Uterus (tissue), 4 donors: ENCODE measurements around the gene POTEC. TPM values are rescaled to one million over a fixed set of nuclear protein-coding genes. Genes with fewer than 3 reads are reported as not detected.
"Not testable (repeated sequence)": the region's sequence is repeated elsewhere in the genome, so short reads cannot be mapped to it uniquely, and the experiment has no call there.

Experiments
- DNase-seq, 2 donors: peaks; one replicate each; pipeline ENCODE4 v3.0.0-alpha.2; 2019 to 2020
- H3K27ac ChIP-seq, 2 donors: fragments of 200-600 bp; sonication (generic); 1 replicate in 1 of 2; 2 replicates in 1 of 2; pipeline ENCODE4 v1.5.1; 2016 to 2018
- H3K27me3 ChIP-seq, 2 donors: fragments of 200-600 bp; sonication (generic); one replicate each; pipeline ENCODE4 v1.5.1; 2018 to 2019; ENCODE audit warnings: control low read depth in 1 of 2
- H3K36me3 ChIP-seq, 2 donors: fragments of 200-600 bp; sonication (generic); one replicate each; pipeline ENCODE4 v1.5.1; 2019; ENCODE audit warnings: control low read depth in 1 of 2
- H3K4me1 ChIP-seq, 2 donors: fragments of 200-600 bp; sonication (generic); one replicate each; pipeline ENCODE4 v1.5.1; 2018 to 2019; ENCODE audit warnings: control low read depth in 1 of 2
- H3K4me3 ChIP-seq, 2 donors: fragments of 200-600 bp; sonication (generic); 1 replicate in 1 of 2; 2 replicates in 1 of 2; pipeline ENCODE4 v1.5.1; 2018 to 2019; ENCODE audit warnings: mild to moderate bottlenecking in 1 of 2
- H3K9me3 ChIP-seq, 2 donors: fragments of 200-600 bp; sonication (generic); one replicate each; pipeline ENCODE4 v1.5.1; 2019; ENCODE audit warnings: control low read depth in 1 of 2
- POLR2A ChIP-seq, 2 donors: fragments of 450-650 bp; IDR thresholded peaks; one replicate each; pipeline ENCODE4 v1.6.1; 2016; ENCODE audit warnings: antibody characterized with exemption in 2 of 2, mild to moderate bottlenecking in 1 of 2, moderate library complexity in 1 of 2
- intact Hi-C: fragments of 100-400 bp; cut with DNase I; formaldehyde crosslinking; loops from one replicate; pipeline ENCODE4 v1.15.1; 2023; ENCODE audit warnings: low total_unique reads
- total RNA-seq, 4 donors: library from RNA; depleted of rRNA in 3 of 4; stranded (reverse); fragments of >200 nt in 3 of 4; gene quantifications; one replicate each; pipeline versions ENCODE4 v1.1.0 to v1.2.4, GENCODE V29; 2014 to 2023
- TF ChIP-seq, protein P1 (sequence below), 4 experiments: fragments of 200-600 bp in 2 of 4; fragments of 450-650 bp in 2 of 4; sonication (generic) in 2 of 4; IDR thresholded peaks; one replicate each; pipeline ENCODE4 v1.5.1; 2016 to 2019; ENCODE audit warnings: antibody characterized with exemption in 4 of 4, mild to moderate bottlenecking in 2 of 4, moderate library complexity in 1 of 4
- donor health status: DM: yes; HTN: yes; CAD: no.

Gene POTEC
- not detected for total RNA-seq

DNA sequence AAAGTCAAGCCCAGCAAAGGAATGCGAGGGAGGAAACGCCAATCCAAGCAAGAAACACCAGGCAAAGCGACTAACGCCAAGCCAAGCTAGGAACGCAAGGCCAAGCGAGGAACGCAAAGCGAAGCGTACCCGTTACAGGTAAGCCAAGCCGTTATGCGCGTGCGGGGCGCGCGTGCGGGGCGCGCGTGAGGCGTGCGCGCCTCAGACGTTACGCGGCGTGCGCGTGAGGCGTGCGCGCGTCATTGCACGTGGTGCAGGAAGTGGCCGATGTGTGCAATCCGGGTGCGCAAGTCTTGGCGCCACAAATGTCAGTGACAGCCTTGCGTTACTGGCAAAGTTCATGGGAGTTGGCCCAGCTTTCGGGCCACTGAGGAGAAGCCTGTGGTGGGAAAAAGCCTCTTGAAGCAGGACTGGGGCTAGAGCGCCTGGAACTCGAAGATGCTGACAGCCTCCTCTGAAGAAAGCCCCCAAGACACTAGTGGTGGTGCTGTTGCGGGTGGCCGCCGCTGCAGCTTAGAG, at the start of gene POTEC:
Gene POTEC (minus strand): TSS at position 155 of the 519 bp plus-strand sequence. CDS start 454 bp downstream, outside the sequence.
- H3K9me3 ChIP-seq, DNase-seq, H3K36me3 ChIP-seq, H3K27ac ChIP-seq, H3K27me3 ChIP-seq, H3K4me3 ChIP-seq, H3K4me1 ChIP-seq, intact Hi-C loops: not testable (repeated sequence)

DNA sequence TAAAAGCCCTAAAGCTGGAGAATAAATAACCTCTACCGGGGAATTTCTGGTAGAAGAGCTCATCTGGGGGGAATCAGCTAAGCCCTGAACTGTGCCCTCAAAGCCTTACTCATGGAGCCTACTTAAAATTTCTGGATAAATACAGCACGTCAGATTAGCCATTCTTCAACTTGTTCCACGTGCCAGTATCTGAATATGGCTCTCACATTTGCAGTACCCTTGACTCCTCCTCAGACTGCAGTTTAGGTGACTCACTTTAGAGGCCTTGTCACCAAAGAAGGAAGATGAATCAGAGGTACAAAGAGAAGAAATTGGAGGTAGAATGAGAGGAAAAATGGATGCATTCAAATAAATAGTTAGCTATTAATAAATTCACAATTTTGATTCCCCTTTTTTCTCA, 34.6 kb upstream of the POTEC start:
- Histone ChIP-seq H3K9me3 (no peaks in the 10 kb centered on the region), H3K36me3 (no peaks in the 10 kb centered on the region), H3K27ac (no peak overlapping the region), H3K4me3 (no peak overlapping the region), H3K27me3 (no peaks in the 10 kb centered on the region), H3K4me1 (no peaks in the 10 kb centered on the region)
- no peak for DNase-seq
- no peak for TF ChIP-seq POLR2A (IDR thresholded peaks at IDR 0.05)
- TF ChIP-seq, protein P1, sequence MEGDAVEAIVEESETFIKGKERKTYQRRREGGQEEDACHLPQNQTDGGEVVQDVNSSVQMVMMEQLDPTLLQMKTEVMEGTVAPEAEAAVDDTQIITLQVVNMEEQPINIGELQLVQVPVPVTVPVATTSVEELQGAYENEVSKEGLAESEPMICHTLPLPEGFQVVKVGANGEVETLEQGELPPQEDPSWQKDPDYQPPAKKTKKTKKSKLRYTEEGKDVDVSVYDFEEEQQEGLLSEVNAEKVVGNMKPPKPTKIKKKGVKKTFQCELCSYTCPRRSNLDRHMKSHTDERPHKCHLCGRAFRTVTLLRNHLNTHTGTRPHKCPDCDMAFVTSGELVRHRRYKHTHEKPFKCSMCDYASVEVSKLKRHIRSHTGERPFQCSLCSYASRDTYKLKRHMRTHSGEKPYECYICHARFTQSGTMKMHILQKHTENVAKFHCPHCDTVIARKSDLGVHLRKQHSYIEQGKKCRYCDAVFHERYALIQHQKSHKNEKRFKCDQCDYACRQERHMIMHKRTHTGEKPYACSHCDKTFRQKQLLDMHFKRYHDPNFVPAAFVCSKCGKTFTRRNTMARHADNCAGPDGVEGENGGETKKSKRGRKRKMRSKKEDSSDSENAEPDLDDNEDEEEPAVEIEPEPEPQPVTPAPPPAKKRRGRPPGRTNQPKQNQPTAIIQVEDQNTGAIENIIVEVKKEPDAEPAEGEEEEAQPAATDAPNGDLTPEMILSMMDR (IDR thresholded peaks at IDR 0.05): no peak
- intact Hi-C loops: no loop called here

DNA sequence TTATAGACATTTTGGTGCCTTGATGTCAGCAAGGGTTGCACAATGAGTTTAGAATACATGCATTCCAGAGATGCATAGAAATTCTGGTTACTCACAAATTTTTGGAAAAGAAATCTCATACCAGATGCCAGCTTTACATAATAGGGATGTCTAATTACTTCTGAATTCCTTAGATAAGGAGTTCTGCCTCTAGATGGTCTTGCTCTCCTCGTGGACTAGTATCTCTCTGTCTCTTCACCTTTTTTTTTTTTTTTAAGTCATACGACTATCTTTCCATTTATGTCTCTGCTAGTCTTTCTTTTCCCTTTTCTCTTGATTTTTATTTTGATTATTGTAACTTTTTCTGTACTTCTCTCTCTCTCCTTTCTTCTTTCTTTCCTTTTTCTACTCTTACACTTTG, 16.1 kb upstream of the POTEC start:
- H3K27ac ChIP-seq, intact Hi-C loops, DNase-seq, H3K9me3 ChIP-seq, H3K27me3 ChIP-seq, H3K4me1 ChIP-seq, H3K4me3 ChIP-seq, H3K36me3 ChIP-seq: not testable (repeated sequence)

DNA sequence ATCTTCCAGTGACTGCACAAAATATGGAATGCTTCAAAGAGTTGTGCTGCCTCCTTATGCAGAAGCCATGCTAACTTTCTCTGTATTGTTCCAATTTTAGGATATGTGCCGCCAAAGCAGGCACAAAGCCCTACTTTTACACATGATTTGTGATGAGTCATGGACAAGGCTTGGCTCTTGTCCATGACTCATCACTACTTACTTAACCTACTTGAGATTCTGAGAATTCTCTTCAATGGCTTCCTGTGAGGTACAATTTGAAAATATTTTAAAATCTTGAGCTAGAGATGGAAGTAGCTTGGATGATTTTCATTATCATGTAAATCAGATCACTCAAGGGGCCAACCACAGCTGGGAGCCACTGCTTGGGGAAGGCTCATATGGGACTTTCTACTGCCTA, 11.7 kb downstream of the POTEC start:
- H3K36me3 ChIP-seq, H3K4me3 ChIP-seq, H3K27ac ChIP-seq, intact Hi-C loops, H3K4me1 ChIP-seq, H3K9me3 ChIP-seq, H3K27me3 ChIP-seq, DNase-seq: not testable (repeated sequence)

DNA sequence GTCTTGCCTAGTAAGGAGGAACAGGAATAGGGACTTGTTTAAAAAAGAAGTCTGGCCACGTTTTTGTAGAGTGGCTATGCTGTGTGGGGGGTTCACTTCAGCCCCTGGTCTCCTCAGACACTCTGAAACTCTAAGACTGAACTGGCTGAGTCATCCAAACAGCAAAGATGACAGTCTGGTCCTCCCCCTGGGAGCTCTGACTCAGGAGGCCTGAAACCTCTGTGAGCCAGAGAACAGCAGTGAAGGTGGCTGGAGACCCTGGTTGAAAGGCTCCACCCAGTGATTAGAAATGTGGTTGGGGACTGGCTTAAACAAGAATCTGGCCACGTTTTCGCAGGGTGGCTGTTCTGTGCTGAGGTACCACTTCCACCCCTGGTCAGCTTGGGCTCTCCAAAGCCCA, 32.7 kb downstream of the POTEC start:
- intact Hi-C loops, H3K36me3 ChIP-seq, H3K9me3 ChIP-seq, H3K27ac ChIP-seq, H3K4me3 ChIP-seq, DNase-seq, H3K27me3 ChIP-seq, H3K4me1 ChIP-seq: not testable (repeated sequence)

DNA sequence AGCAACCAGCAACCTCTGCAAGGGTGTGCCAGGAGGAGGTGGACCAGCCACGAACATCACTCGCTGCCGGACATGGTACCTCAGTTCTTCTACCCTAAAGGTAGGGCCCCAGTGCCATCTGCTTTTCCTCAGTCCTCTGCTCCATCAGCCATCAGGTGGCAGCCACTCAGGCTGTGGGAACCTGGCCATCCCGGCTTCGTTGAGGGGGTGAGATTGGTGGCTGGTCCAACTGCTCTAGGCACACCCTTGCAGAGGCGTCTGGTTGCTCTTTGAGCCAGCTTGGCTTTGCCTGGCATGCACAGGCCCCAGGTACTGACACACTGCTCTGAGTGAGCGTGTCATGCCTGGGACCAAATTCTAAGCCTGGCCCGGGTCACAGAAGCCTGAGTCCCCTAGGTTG, 39.7 kb downstream of the POTEC start:
- H3K27ac ChIP-seq, intact Hi-C loops, H3K4me1 ChIP-seq, H3K9me3 ChIP-seq, H3K4me3 ChIP-seq, DNase-seq, H3K36me3 ChIP-seq, H3K27me3 ChIP-seq: not testable (repeated sequence)

DNA sequence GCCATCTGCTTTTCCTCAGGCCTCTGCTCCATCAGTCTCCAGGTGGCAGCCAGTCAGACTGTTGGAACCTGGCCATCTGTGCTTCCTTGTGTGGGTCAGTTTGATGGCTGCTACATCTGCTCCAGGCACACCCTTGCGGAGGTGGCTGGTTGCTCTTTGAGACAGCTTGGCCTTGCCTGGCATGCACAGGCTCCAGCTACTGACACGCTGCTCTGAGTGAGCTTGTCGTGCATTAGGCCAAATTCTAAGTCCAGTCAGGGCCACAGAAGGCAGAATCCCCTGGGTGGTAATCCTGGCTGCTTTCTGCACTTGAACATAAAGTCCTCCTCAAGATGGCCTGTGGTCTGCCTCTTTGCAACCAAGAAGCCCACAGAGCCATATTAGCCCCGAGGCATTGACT, 41.5 kb downstream of the POTEC start:
- intact Hi-C loops: not testable (repeated sequence)

DNA sequence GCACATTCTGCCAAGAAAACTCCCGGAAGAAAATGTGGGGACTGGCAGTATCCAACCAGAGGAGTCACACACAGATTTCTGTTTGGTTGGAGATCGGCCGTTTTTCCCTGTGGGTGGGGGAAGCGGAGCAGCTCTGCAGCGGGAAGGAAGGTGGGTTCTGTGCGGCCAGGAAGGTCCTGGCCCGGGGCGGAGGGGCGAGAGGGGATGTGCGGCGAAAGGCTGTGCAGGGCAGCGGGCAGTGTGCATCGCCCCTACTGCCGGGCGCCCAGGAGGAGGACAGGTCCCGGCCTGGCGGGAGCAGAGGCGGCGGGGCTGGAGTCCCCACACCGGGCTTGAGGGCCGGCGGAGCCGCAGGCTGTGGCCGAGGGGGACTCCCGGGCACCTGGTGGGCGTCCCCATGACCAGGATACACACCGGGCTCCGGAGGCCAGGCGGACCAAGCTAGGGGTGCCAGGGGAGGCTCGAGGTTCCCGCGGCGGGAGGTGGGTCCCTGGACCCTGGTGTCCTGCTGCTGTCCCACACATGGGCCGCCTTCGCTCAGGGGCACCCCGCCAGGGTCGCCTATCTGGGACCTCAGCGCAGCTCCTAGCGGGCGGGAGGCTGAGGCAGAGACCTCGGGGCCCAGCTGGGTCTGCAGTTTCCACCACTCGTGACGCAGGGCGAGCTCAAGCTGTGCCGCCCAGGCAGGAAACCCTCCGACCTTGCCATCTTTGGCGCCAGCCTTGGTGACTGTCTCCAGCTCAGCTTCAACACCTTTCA, 54.0 kb downstream of the POTEC start:
- intact Hi-C loops, H3K27ac ChIP-seq, H3K4me1 ChIP-seq, H3K4me3 ChIP-seq, DNase-seq, H3K27me3 ChIP-seq, H3K9me3 ChIP-seq, H3K36me3 ChIP-seq: not testable (repeated sequence)

More for the DNA sequence above, 41.5 kb downstream of the POTEC start:
- H3K4me1 ChIP-seq, H3K27ac ChIP-seq, H3K36me3 ChIP-seq, H3K4me3 ChIP-seq, DNase-seq, H3K9me3 ChIP-seq, H3K27me3 ChIP-seq: not testable (repeated sequence)

DNA sequence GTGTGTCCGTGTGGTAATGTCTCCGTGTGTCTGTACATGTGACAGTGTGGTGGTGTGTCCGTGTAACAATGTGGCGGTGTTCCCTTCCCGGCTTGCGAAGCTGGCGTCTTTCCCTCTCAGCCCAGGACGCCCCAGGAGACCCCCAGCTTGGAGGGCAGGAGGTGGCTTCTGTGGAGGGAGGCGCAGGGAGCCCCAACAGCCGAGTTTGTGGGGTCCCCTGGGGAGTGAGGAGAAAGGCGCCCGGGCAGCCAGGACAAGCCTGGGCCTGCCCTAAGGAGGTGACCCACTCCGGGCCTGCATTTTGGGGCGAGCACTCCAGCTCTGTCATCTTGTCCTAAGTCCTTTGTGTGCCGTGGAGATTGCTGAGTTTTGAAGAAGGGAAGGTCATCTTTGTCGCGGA, 54.6 kb downstream of the POTEC start:
- H3K9me3 ChIP-seq, DNase-seq, H3K36me3 ChIP-seq, intact Hi-C loops, H3K27me3 ChIP-seq, H3K4me3 ChIP-seq, H3K27ac ChIP-seq, H3K4me1 ChIP-seq: not testable (repeated sequence)

DNA sequence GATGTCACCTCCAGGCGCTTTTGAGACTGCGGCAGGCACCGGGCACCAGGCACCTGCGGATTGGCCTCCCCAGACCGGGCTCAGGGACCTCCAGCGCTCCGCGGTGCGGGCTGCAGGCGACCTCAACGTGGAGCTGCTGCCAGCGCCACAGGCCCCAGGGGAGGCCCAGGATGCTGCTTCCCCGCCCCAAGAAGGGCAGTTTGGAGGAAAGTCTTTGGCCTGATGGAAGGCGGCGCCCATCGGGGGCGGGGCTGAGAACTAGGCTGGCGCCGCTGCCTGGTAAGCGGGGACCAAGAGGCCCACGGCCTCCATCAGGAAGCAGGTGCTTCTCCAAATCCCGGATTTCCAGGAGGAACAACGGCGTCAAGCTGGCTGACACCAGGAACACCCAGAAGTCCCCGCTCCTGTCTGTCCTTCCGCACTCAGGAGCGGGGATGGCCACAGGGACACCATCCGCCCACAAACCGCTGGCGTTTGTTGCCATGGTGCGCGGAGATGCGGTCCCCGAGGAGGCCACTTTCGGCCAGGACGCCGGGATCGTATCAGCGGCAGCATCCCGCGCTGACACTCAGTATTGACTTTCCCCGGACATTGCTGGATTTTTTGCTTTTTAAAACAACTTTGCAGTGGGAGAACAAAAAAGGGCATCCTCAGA, 56.3 kb downstream of the POTEC start:
- intact Hi-C loops, H3K27me3 ChIP-seq: not testable (repeated sequence)

DNA sequence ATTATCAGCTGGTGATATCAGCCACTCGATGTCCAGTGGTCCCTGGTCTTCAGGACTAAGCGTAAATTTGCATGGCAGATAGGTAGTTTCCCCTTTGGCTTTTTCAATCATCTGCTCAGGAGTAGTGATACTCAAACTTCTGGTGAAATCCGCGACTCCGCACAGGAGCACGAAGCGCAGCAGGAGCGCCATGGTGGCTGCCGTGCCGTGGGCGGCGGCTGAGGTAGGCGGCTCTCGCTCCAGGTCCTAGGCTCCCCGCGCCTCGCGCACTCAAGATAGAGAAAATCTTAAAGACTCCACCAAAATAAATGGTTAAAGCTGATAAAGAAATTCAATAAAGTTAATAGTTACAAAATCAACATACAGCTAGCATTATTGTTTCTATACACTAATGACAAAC, 64.3 kb downstream of the POTEC start:
- intact Hi-C loops, H3K9me3 ChIP-seq, DNase-seq, H3K36me3 ChIP-seq, H3K4me3 ChIP-seq, H3K27me3 ChIP-seq, H3K27ac ChIP-seq, H3K4me1 ChIP-seq: not testable (repeated sequence)

More for the DNA sequence above, 56.3 kb downstream of the POTEC start:
- not testable (repeated sequence) for H3K36me3 ChIP-seq, H3K4me3 ChIP-seq, DNase-seq, H3K4me1 ChIP-seq, H3K9me3 ChIP-seq, H3K27ac ChIP-seq

DNA sequence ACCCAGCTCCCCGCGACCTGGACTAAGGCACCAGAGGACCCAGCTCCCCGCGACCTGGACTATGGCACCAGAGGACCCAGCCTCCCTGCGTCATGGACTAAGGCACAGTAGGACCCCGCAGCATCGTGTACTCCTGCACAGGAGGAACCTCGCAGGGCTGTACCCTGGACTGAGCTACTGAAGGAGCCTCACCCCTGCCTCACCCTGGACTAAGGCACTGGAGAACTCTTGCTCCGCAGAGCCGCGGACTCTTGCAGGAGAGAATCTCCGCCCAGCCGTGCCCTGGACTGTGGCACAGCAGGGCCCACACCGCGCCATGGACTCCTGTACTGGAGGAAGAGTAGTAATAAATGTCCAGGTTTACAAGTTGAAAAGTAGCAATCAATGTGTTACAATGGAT, 67.9 kb downstream of the POTEC start:
- H3K27ac ChIP-seq, H3K4me1 ChIP-seq, H3K9me3 ChIP-seq, DNase-seq, H3K27me3 ChIP-seq, intact Hi-C loops, H3K36me3 ChIP-seq, H3K4me3 ChIP-seq: not testable (repeated sequence)
